B cell (primary cell): ENCODE measurements around the gene BSG. TPM values are rescaled to one million over a fixed set of nuclear protein-coding genes. Genes with fewer than 3 reads are reported as not detected.
A peak's percentile ranks its signal among the peaks of the same experiment; 100 is the strongest.

Experiments
- ATAC-seq: fragments of 200-7000 bp; cut with Tn5 transposase; one replicate; pipeline ENCODE4 v1.10.0; 2021; ENCODE audit warnings: low read depth, mild to moderate bottlenecking, moderate number of reproducible peaks, moderate library complexity
- CTCF ChIA-PET: fragments of 350-600 bp; sonication (Branson Sonifier 250); formaldehyde crosslinking; loops from one replicate; lab custom pipeline; 2021; ENCODE audit warnings: antibody characterized with exemption, inconsistent platforms; lab: Charles Lee
- POLR2A ChIA-PET: fragments of 350-600 bp; sonication (Branson Sonifier 250); formaldehyde crosslinking; loops from one replicate; lab custom pipeline; 2021; ENCODE audit warnings: antibody characterized with exemption; lab: Charles Lee
- DNase-seq: peaks from one replicate; pipeline ENCODE4 v3.0.0; 2013
- H2AFZ ChIP-seq: 2 replicates; pipeline ENCODE4 v1.6.1; 2012; ENCODE audit warnings: mild to moderate bottlenecking, low read depth, low read length; ENCODE audit not compliant: insufficient read depth, poor library complexity, severe bottlenecking
- H3K27ac ChIP-seq, 2 donors: 1 replicate in 1 of 2; 2 replicates in 1 of 2; pipeline ENCODE4 v1.5.1; 2012 to 2013; ENCODE audit warnings: low read length in 2 of 2, mild to moderate bottlenecking in 2 of 2, moderate library complexity in 1 of 2
- H3K27me3 ChIP-seq, 4 experiments: fragments of 200-600 bp in 1 of 4; sonication (generic) in 1 of 4; replicated peaks in 1 of 4; 1 replicate in 2 of 4; 2 replicates in 2 of 4; pipeline versions ENCODE4 v1.6.1 to v1.7.0; 2013 to 2016; ENCODE audit warnings: low read length in 3 of 4, mild to moderate bottlenecking in 2 of 4, mixed read lengths in 1 of 4, moderate library complexity in 1 of 4; ENCODE audit not compliant: insufficient read depth in 4 of 4, control insufficient read depth in 3 of 4; ENCODE audit errors: control extremely low read depth in 1 of 4
- H3K36me3 ChIP-seq, 2 experiments: replicated peaks in 1 of 2; 1 replicate in 1 of 2; 2 replicates in 1 of 2; pipeline versions ENCODE4 v1.6.1 to v1.7.1; 2013; ENCODE audit warnings: low read length in 1 of 2; ENCODE audit not compliant: insufficient read depth in 2 of 2, control insufficient read depth in 1 of 2; ENCODE audit errors: control extremely low read depth in 1 of 2, extremely low read depth in 1 of 2
- H3K4me1 ChIP-seq, 2 donors: fragments of 200-600 bp in 1 of 2; sonication (generic) in 1 of 2; 1 replicate in 1 of 2; 2 replicates in 1 of 2; pipeline versions ENCODE4 v1.5.1 to v1.6.1; 2013 to 2017; ENCODE audit warnings: low read length in 2 of 2; ENCODE audit not compliant: control insufficient read depth in 2 of 2, insufficient read depth in 2 of 2
- H3K4me2 ChIP-seq: replicated peaks from 2 replicates; pipeline ENCODE3; 2012; ENCODE audit warnings: mild to moderate bottlenecking, low read depth, low read length; ENCODE audit not compliant: poor library complexity, severe bottlenecking
- H3K4me3 ChIP-seq, 5 experiments: fragments of 200-600 bp in 1 of 5; sonication (generic) in 1 of 5; 1 replicate in 3 of 5; 2 replicates in 2 of 5; pipeline versions ENCODE4 v1.5.1 to v1.7.0; 2011 to 2016; ENCODE audit warnings: low read length in 4 of 5, mild to moderate bottlenecking in 4 of 5, low read depth in 2 of 5, control low read depth in 1 of 5, moderate library complexity in 1 of 5; ENCODE audit not compliant: insufficient read depth in 1 of 5; ENCODE audit errors: control extremely low read depth in 1 of 5, extremely low read depth in 1 of 5
- H3K79me2 ChIP-seq: fragments of 200-600 bp; sonication (generic); one replicate; pipeline ENCODE4 v1.6.0; 2016; ENCODE audit warnings: low read length; ENCODE audit not compliant: control insufficient read depth, insufficient read depth
- H3K9ac ChIP-seq: fragments of 200-600 bp; sonication (generic); 2 replicates; pipeline ENCODE4 v1.6.1; 2017; ENCODE audit warnings: mild to moderate bottlenecking, low read length, moderate library complexity
- H3K9me3 ChIP-seq, 3 donors: one replicate each; pipeline versions ENCODE4 v1.6.1 to v1.7.1; 2013; ENCODE audit warnings: low read length in 2 of 3; ENCODE audit not compliant: control insufficient read depth in 2 of 3, insufficient read depth in 1 of 3; ENCODE audit errors: control extremely low read depth in 1 of 3
- H4K20me1 ChIP-seq: 2 replicates; pipeline ENCODE4 v1.6.0; 2012; ENCODE audit warnings: mild to moderate bottlenecking, low read length; ENCODE audit not compliant: insufficient read depth, control insufficient read depth, poor library complexity, severe bottlenecking
- H3K27ac Mint-ChIP-seq: one replicate; pipeline ENCODE4 v1.8.0; 2021; ENCODE audit warnings: mixed read lengths
- H3K27me3 Mint-ChIP-seq: one replicate; pipeline ENCODE4 v1.8.0; 2021; ENCODE audit warnings: mixed read lengths
- H3K4me1 Mint-ChIP-seq: one replicate; pipeline ENCODE4 v1.8.0; 2021; ENCODE audit warnings: mixed read lengths
- H3K4me3 Mint-ChIP-seq: one replicate; pipeline ENCODE4 v1.8.0; 2021; ENCODE audit warnings: mixed read lengths
- H3K9me3 Mint-ChIP-seq: one replicate; pipeline ENCODE4 v1.8.0; 2022; ENCODE audit warnings: mixed read lengths; ENCODE audit not compliant: insufficient read depth
- EZH2 ChIP-seq: IDR thresholded peaks from 2 replicates; pipeline ENCODE4 v1.6.1; 2012; ENCODE audit warnings: borderline replicate concordance, low read depth, mild to moderate bottlenecking, moderate library complexity, low read length; ENCODE audit not compliant: insufficient read depth, poor library complexity, severe bottlenecking
- WGBS: methylation state at CpG from one replicate; pipeline ENCODE4 v1.1.5; 2013; ENCODE audit warnings: missing lambda C conversion rate; ENCODE audit not compliant: insufficient coverage; 5-methylcytosine and 5-hydroxymethylcytosine counted together
- intact Hi-C: fragments of 100-400 bp; cut with micrococcal nuclease; formaldehyde crosslinking; loops from one replicate; pipeline ENCODE4 v1.10.0; 2022
- polyA plus RNA-seq: library from polyadenylated mRNA; depleted of rRNA; stranded (reverse); fragments of >200 nt; gene quantifications from 2 replicates; pipeline ENCODE4 v1.2.3, GENCODE V29; 2012
- total RNA-seq, 2 donors: library from RNA; stranded (reverse); fragments of 120-200 nt in 1 of 2; gene quantifications; 1 replicate in 1 of 2; 2 replicates in 1 of 2; pipeline versions ENCODE4 v1.2.3 to v1.2.4, GENCODE V29; 2013 to 2022
- TF ChIP-seq, protein P1 (sequence below): fragments of 200-600 bp; IDR thresholded peaks from one replicate; pipeline ENCODE4 v1.8.0; 2022; ENCODE audit warnings: antibody characterized with exemption, mild to moderate bottlenecking

BSG gene
- total and polyA plus RNA-seq, 2 donors (not counting 1 experiment from before 2014, with no cell fraction given) = 82.1 to 131 TPM

DNA sequence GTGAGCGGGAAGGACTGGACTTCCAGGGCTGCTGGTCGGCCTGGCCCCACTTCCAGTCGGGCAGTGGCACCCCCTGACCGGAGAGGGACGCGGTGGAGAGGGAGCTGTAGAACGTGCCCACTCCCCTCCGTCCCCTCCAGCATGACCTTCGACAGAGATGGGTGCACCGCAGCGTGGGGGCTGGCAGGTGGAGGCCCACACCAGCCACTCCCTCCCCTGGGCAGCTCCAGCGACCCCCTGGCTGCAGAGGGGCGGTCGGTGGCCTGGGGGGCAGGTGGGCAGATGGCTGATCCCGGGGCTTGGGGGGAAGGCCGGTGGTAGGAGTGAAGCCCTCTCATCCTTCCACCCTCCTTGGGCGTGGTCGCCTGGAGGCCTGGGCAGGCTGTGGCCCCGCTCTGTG lies 19.7 kb downstream of the BSG start:
- Histone ChIP-seq H2AFZ (no peak overlapping the region), H3K4me2 (no peak overlapping the region), H3K4me3 (no peak overlapping the region), H3K9me3 (peaks cover 0 to 17% (median 0%) of the 10 kb centered on the region in 3 donors), H3K79me2 (no peaks in the 10 kb centered on the region), H4K20me1 (no peaks in the 10 kb centered on the region), H3K27me3 (peaks cover 0 to 44% (median 16%) of the 10 kb centered on the region in 4 experiments), H3K36me3 (no peaks in the 10 kb centered on the region), H3K4me1 (peaks cover 17% of the 10 kb centered on the region in 2 donors), H3K27ac (no peak overlapping the region), H3K9ac (no peak overlapping the region)
- DNase-seq (no peak), ATAC-seq (no peak)
- Mint-ChIP-seq H3K9me3 (no peaks in the 10 kb centered on the region), H3K27ac (no peak overlapping the region), H3K4me3 (no peak overlapping the region), H3K27me3 (peaks cover 18% of the 10 kb centered on the region), H3K4me1 (peaks cover 15% of the 10 kb centered on the region)
- no peak for TF ChIP-seq EZH2
- TF ChIP-seq, protein P1, sequence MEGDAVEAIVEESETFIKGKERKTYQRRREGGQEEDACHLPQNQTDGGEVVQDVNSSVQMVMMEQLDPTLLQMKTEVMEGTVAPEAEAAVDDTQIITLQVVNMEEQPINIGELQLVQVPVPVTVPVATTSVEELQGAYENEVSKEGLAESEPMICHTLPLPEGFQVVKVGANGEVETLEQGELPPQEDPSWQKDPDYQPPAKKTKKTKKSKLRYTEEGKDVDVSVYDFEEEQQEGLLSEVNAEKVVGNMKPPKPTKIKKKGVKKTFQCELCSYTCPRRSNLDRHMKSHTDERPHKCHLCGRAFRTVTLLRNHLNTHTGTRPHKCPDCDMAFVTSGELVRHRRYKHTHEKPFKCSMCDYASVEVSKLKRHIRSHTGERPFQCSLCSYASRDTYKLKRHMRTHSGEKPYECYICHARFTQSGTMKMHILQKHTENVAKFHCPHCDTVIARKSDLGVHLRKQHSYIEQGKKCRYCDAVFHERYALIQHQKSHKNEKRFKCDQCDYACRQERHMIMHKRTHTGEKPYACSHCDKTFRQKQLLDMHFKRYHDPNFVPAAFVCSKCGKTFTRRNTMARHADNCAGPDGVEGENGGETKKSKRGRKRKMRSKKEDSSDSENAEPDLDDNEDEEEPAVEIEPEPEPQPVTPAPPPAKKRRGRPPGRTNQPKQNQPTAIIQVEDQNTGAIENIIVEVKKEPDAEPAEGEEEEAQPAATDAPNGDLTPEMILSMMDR = no peak
- 87% methylated on average over 17 of the region's 19 CpGs for WGBS
- intact Hi-C loops = no loop called here
- POLR2A ChIA-PET = no interaction called here
- CTCF ChIA-PET = no interaction called here

DNA sequence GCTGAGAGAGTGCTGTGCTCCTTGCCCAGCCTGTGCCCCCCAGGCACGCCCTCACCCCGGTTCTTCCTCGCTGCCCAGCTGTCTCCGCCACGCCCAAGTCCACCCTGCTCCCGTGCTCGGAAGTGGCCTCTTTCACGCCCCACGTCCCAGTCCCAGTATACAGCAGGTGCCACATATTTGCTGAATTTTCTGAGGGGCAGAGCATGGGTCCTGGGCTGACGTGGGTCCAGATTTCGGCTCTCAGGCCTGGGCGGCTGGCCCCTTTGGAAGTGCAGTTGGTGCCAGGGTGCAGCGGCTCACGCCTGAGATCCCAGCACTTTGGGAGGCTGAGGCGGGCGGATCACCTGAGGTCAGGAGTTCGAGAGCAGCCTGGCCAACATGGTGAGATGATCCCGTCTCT lies 20.7 kb downstream of the BSG start:
- Histone ChIP-seq H3K36me3 (no peaks in the 10 kb centered on the region), H2AFZ (no peak overlapping the region), H3K4me3 (no peak overlapping the region), H3K27me3 (peaks cover 0 to 36% (median 14%) of the 10 kb centered on the region in 4 experiments), H3K9ac (no peak overlapping the region), H3K4me2 (no peak overlapping the region), H3K9me3 (peaks cover 0 to 26% (median 0%) of the 10 kb centered on the region in 3 donors), H3K79me2 (no peaks in the 10 kb centered on the region), H3K27ac (no peak overlapping the region), H4K20me1 (no peaks in the 10 kb centered on the region), H3K4me1 (peaks cover 13 to 16% of the 10 kb centered on the region in 2 donors)
- Mint-ChIP-seq H3K9me3 (no peaks in the 10 kb centered on the region), H3K4me1 (peaks cover 13% of the 10 kb centered on the region), H3K27me3 (peaks cover 16% of the 10 kb centered on the region), H3K4me3 (no peak overlapping the region), H3K27ac (peak overlapping the region; percentile 15)
- ChIA-PET POLR2A (no interaction called here), CTCF (no interaction called here)
- TF ChIP-seq, protein P1 = no peak
- TF ChIP-seq EZH2 = no peak
- intact Hi-C loops = no loop called here
- 87% methylated on average over 18 of the region's 18 CpGs for WGBS
- DNase-seq (no peak), ATAC-seq (no peak)
